GM12878 (cell line): Measurements from ENCODE around the gene LTA.

Source experiments
- CHD2 ChIP-seq: IDR thresholded peaks from 2 replicates; pipeline ENCODE4 v1.6.1; 2011; ENCODE audit warnings: low read depth, low read length, improper control_type of control experiment, borderline replicate concordance
- NFIC ChIP-seq: IDR thresholded peaks from 2 replicates; pipeline ENCODE4 v1.6.1; 2012; ENCODE audit warnings: low read depth, mild to moderate bottlenecking, inconsistent platforms, low read length, moderate library complexity
- POLR2A ChIP-seq: IDR thresholded peaks from 2 replicates; pipeline ENCODE4 v1.6.1; 2011; ENCODE audit warnings: low read depth, mild to moderate bottlenecking, low read length
- POU2F2 ChIP-seq: IDR thresholded peaks from 3 replicates; pipeline ENCODE4 v1.6.1; 2011; ENCODE audit warnings: low read depth, mild to moderate bottlenecking, low read length, borderline replicate concordance

DNA sequence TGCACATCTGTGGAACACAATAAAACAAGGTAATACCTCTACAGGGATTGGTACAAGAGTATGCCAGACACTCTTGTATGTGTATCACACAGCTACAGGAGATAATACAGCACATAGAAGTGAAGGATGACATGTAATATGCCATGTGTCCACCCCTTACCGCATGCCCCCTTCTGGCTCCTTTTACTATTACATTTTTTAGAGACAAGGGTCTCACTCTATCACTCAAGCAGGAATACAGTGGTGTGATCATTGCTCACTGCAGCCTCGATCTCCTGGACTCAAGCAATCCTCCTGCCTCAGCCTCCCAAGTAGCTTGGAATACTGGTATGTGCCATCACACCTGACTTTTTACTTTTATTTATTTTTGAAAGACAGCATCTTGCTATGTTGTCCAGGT lies 24.9 kb downstream of the LTA start:
- TF ChIP-seq POU2F2 (no peak), NFIC (no peak), POLR2A (no peak), CHD2 (no peak)
